Ascending aorta (tissue), 2 donors: ENCODE measurements around the gene VANGL2. TPM values are rescaled to one million over a fixed set of nuclear protein-coding genes. Genes with fewer than 3 reads are reported as not detected.

ENCODE experiments used
- DNase-seq, 2 donors: peaks; one replicate each; pipeline ENCODE4 v3.0.0-alpha.2; 2019; ENCODE audit warnings: low spot score in 2 of 2
- H3K27ac ChIP-seq, 2 donors: fragments of 200-600 bp; sonication (generic); one replicate each; pipeline ENCODE4 v1.5.1; 2016 to 2017; ENCODE audit warnings: mild to moderate bottlenecking in 1 of 2
- H3K27me3 ChIP-seq: fragments of 200-600 bp; sonication (generic); one replicate; pipeline ENCODE4 v1.5.1; 2017
- H3K36me3 ChIP-seq, 2 donors: fragments of 200-600 bp; sonication (generic); one replicate each; pipeline ENCODE4 v1.5.1; 2016
- H3K4me1 ChIP-seq, 2 donors: fragments of 200-600 bp; sonication (generic); one replicate each; pipeline ENCODE4 v1.5.1; 2016 to 2017; ENCODE audit warnings: mild to moderate bottlenecking in 1 of 2
- H3K4me3 ChIP-seq, 2 donors: fragments of 200-600 bp; sonication (generic); one replicate each; pipeline ENCODE4 v1.5.1; 2016 to 2017; ENCODE audit warnings: mild to moderate bottlenecking in 1 of 2
- H3K9me3 ChIP-seq, 2 donors: fragments of 200-600 bp; sonication (generic); one replicate each; pipeline ENCODE4 v1.5.1; 2016
- intact Hi-C: fragments of 100-400 bp; cut with DNase I; formaldehyde crosslinking; loops from one replicate; pipeline ENCODE4 v1.15.1; 2023
- total RNA-seq: library from RNA; depleted of rRNA; stranded (reverse); fragments of >200 nt; gene quantifications from one replicate; pipeline ENCODE4 v1.1.0, GENCODE V29; 2016
- TF ChIP-seq, protein P1 (sequence below), 3 experiments: fragments of 200-600 bp in 2 of 3; fragments of 450-650 bp in 1 of 3; sonication (generic) in 2 of 3; IDR thresholded peaks; one replicate each; pipeline ENCODE4 v1.5.1; 2016 to 2019; ENCODE audit warnings: antibody characterized with exemption in 3 of 3, mild to moderate bottlenecking in 1 of 3, moderate library complexity in 1 of 3

Gene VANGL2
- total RNA-seq, 1 donor from 2014 or later = 0.96 TPM

DNA sequence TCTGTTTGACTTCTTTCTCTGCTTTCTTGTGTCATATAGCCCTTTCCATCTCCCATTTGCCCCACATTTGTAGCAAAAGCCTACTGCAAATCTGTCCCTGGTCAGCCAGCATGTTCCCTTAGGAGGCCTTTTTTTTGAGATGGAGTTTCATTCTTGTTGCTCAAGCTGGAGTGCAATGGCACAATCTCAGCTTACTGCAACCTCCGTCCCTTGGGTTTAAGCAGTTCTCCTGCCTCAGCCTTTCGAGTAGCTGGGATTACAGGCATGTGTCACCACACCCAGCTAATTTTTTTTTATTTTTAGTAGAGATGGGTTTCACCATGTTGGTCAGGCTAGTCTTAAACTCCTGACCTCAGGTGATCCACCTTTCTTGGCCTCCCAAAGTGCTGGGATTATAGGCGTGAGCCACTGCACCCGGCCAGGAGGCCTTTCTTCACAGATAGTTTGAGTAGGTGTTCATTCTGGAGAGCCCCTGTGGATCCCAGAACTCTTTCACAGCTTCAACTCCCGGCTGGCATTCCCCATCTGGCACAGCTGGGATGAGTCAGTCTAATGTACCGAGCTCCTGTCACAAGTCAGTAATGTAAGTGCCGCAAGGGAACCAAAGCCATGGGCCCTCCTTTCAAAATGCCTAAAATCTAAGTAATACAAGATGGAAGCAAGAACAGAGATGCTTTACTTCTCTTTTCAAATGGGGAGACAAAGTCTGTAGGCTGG, 42.9 kb upstream of the VANGL2 start:
- no peak overlapping the region for H3K4me3 ChIP-seq
- H3K27ac ChIP-seq = no peak overlapping the region
- TF ChIP-seq, protein P1, sequence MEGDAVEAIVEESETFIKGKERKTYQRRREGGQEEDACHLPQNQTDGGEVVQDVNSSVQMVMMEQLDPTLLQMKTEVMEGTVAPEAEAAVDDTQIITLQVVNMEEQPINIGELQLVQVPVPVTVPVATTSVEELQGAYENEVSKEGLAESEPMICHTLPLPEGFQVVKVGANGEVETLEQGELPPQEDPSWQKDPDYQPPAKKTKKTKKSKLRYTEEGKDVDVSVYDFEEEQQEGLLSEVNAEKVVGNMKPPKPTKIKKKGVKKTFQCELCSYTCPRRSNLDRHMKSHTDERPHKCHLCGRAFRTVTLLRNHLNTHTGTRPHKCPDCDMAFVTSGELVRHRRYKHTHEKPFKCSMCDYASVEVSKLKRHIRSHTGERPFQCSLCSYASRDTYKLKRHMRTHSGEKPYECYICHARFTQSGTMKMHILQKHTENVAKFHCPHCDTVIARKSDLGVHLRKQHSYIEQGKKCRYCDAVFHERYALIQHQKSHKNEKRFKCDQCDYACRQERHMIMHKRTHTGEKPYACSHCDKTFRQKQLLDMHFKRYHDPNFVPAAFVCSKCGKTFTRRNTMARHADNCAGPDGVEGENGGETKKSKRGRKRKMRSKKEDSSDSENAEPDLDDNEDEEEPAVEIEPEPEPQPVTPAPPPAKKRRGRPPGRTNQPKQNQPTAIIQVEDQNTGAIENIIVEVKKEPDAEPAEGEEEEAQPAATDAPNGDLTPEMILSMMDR (IDR thresholded peaks at IDR 0.05) = no peak
- no peak for DNase-seq
- no peaks in the 10 kb centered on the region for H3K4me1 ChIP-seq
- H3K27me3 ChIP-seq = no peaks in the 10 kb centered on the region
- H3K36me3 ChIP-seq = peaks cover 63 to 80% of the 10 kb centered on the region in 2 donors
- no peaks in the 10 kb centered on the region for H3K9me3 ChIP-seq
- intact Hi-C loops = no loop called here

DNA sequence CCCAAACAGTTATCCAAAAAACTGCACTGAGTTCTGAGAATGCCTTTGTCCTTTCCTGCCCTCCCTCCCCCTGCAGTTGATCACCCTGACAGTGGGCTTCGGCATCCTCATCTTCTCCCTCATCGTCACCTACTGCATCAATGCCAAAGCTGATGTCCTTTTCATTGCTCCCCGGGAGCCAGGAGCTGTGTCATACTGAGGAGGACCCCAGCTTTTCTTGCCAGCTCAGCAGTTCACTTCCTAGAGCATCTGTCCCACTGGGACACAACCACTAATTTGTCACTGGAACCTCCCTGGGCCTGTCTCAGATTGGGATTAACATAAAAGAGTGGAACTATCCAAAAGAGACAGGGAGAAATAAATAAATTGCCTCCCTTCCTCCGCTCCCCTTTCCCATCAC, 42.3 kb upstream of the VANGL2 start:
- no peak overlapping the region for H3K27ac ChIP-seq
- DNase-seq = no peak
- no peaks in the 10 kb centered on the region for H3K9me3 ChIP-seq
- H3K4me1 ChIP-seq = no peaks in the 10 kb centered on the region
- TF ChIP-seq, protein P1 (IDR thresholded peaks at IDR 0.05) = no peak
- H3K36me3 ChIP-seq = peaks cover 57 to 74% of the 10 kb centered on the region in 2 donors
- H3K4me3 ChIP-seq = no peak overlapping the region
- no peaks in the 10 kb centered on the region for H3K27me3 ChIP-seq
- intact Hi-C loops = no loop called here

DNA sequence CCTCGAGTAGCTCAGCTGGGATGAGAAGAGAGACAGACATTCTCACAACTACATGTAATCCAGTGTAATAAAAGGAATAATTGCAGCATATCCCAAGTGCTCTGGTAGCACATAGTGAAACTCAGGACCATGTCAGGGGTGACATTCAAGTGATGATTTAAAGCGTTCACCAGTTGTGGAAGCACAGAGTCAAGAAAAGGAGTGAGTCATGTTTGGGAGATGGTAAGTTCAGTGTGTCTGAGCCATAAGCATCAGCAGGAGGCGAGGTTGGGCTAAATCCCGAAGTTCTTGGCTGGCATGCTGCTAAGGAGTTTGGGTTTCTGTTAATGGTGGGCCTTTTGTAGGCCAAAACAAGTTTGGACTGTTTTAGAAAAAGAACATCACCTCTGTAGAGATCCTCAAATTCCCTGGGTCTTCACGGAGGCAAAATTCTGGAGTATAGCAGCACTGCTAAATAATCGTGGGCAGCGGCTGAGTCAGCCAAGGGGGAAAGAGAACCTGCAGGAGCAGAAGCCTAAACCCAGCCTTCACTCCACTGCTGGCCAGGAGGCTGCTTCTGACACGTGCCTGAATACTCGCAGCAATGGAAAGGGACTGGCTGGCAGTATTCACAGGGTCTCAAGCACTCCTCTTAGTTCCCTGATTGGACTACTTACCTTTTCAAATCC, 40.7 kb upstream of the VANGL2 start:
- intact Hi-C loops = no loop called here
- no peak overlapping the region for H3K27ac ChIP-seq
- H3K4me1 ChIP-seq = no peaks in the 10 kb centered on the region
- H3K4me3 ChIP-seq = no peak overlapping the region
- no peaks in the 10 kb centered on the region for H3K27me3 ChIP-seq
- no peaks in the 10 kb centered on the region for H3K9me3 ChIP-seq
- H3K36me3 ChIP-seq = peaks cover 41 to 58% of the 10 kb centered on the region in 2 donors
- TF ChIP-seq, protein P1 (IDR thresholded peaks at IDR 0.05) = no peak
- no peak for DNase-seq

DNA sequence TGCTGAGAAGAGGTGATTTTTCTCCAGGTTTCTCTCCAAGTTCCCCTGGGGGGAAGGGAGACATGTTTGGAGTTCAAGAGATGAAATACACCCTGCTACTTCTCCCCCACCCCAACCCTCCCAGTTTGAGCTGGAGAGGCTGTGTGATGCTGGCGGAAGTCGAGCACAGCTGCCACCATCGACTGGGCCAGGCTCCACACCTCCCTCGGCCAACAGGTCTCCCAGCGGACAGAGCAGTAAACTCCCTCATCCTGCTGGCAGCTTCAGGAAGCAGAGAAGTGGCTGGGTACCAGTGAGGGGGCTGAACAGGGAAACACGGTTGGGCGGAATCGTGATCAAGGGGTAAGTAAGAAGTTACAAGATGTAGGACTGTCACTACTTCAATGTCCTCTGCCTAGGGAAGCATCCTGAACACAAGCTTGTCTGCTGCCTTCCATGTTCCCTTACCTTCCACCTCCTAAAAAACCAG, 40.1 kb upstream of the VANGL2 start:
- H3K4me3 ChIP-seq = no peak overlapping the region
- no peak for DNase-seq
- no peak overlapping the region for H3K27ac ChIP-seq
- no peaks in the 10 kb centered on the region for H3K9me3 ChIP-seq
- no peaks in the 10 kb centered on the region for H3K27me3 ChIP-seq
- intact Hi-C loops = no loop called here
- no peaks in the 10 kb centered on the region for H3K4me1 ChIP-seq
- H3K36me3 ChIP-seq = peaks cover 35 to 52% of the 10 kb centered on the region in 2 donors
- TF ChIP-seq, protein P1 (IDR thresholded peaks at IDR 0.05) = no peak

DNA sequence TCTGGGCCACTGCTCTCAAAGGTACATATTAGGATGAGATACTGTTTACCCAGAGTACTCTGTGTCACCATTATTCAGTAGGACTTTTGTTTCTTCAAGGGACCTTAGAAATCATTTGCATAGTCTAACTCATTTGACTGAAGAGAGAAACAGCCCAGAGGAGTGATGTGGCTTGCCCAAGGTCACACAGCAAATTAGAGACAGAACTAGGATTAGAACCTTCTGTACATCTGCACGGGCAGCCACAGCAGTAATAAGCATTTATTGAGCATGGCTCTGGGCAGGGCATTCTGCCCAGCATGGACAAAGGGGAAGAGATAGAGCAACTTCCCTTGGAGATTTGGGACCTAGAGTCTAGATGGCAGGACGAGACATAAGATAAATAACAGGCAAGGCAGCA, 39.2 kb upstream of the VANGL2 start:
- Histone ChIP-seq H3K4me3 (no peak overlapping the region), H3K27ac (no peak overlapping the region), H3K27me3 (no peaks in the 10 kb centered on the region), H3K4me1 (no peaks in the 10 kb centered on the region), H3K36me3 (peaks cover 26 to 42% of the 10 kb centered on the region in 2 donors), H3K9me3 (no peaks in the 10 kb centered on the region)
- no peak for DNase-seq
- intact Hi-C loops = no loop called here
- TF ChIP-seq, protein P1 (IDR thresholded peaks at IDR 0.05) = no peak
